ENCODE results near the gene CLTCL1. TPM values are rescaled to one million over a fixed set of nuclear protein-coding genes. Genes with fewer than 3 reads are reported as not detected.
"Not testable (repeated sequence)": the region's sequence is repeated elsewhere in the genome, so short reads cannot be mapped to it uniquely, and the experiment has no call there.

The CLTCL1 gene
- total and polyA plus RNA-seq, 4 donors = 2.0 to 4.8 (median 2.6) TPM

DNA sequence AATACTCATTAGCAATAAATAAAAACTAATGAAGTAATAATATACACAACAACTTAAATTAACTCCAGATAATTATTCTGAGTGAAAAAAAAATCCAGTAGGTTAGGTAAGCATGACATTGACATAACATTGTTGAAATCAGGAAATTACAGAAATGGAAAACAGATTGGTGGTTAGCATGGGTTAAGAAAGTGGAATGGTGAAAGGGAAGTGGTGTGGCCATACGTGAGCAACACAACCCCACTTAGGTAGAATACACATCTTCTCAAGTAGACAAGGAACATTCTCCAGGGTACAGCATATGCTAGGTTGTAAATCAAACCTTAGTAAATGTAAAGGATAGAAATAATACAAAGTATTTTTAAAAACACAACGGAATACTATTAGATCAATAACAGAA is 30.2 kb upstream of the CLTCL1 start:
- Histone ChIP-seq H3K4me3 (ENCODE audit: low read depth in 1 of 3, low read length in 3 of 3) (no peak overlapping the region), H3K9me3 (ENCODE audit: control insufficient read depth in 4 of 4, low read length in 3 of 4) (peaks cover 0 to 1% (median under 1%) of the 10 kb centered on the region in 4 donors), H3K27ac (ENCODE audit: low read depth in 1 of 2, low read length in 2 of 2) (no peak overlapping the region), H3K27me3 (ENCODE audit: control insufficient read depth in 4 of 4, insufficient read depth in 4 of 4, low read length in 3 of 4) (no peaks in the 10 kb centered on the region), H3K4me1 (ENCODE audit: control insufficient read depth in 4 of 4, insufficient read depth in 4 of 4, low read length in 3 of 4) (no peaks in the 10 kb centered on the region), H3K36me3 (ENCODE audit: control insufficient read depth in 4 of 4, insufficient read depth in 3 of 4, low read depth in 1 of 4, low read length in 3 of 4) (no peaks in the 10 kb centered on the region), H3K9ac (ENCODE audit: low read depth in 1 of 2, low read length in 2 of 2) (no peak overlapping the region)
- DNase-seq (ENCODE audit: low spot score) = no peak
- WGBS = 87% methylated on average over 2 of the region's 2 CpGs
- TF ChIP-seq GABPA (IDR thresholded peaks at IDR 0.05 in 1 of 2, conservative IDR thresholded peaks at IDR 0.05 in 1 of 2) (no peak), RAD21 (IDR thresholded peaks at IDR 0.05) (no peak), HNF4A (conservative IDR thresholded peaks at IDR 0.05) (no peak)

DNA sequence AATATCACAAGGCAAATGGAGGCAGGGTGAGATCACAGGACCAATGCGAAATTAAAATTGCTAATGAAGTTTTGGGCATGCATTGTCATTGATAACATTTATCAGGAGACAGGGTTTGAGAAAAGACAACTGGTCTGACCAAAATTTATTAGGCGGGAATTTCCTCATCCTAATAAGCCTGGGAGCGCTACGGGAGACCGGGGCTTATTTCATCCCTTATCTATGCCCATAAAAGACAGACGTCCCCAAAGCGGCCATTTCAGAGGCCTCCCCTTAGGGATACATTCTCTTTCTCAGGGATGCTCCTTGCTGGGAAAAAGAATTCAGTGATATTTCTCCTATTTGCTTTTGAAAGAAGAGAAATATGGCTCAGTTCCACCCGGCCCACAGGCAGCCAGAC is 28.6 kb upstream of the CLTCL1 start:
- not testable (repeated sequence) for H3K4me1 ChIP-seq (ENCODE audit: control insufficient read depth in 4 of 4, insufficient read depth in 4 of 4, low read length in 3 of 4); H3K27me3 ChIP-seq (ENCODE audit: control insufficient read depth in 4 of 4, insufficient read depth in 4 of 4, low read length in 3 of 4); DNase-seq (ENCODE audit: low spot score); H3K27ac ChIP-seq (ENCODE audit: low read depth in 1 of 2, low read length in 2 of 2); H3K9ac ChIP-seq (ENCODE audit: low read depth in 1 of 2, low read length in 2 of 2); H3K4me3 ChIP-seq (ENCODE audit: low read depth in 1 of 3, low read length in 3 of 3); H3K36me3 ChIP-seq (ENCODE audit: control insufficient read depth in 4 of 4, insufficient read depth in 3 of 4, low read depth in 1 of 4, low read length in 3 of 4); H3K9me3 ChIP-seq (ENCODE audit: control insufficient read depth in 4 of 4, low read length in 3 of 4)
- 96% methylated on average over 8 of the region's 8 CpGs for WGBS

DNA sequence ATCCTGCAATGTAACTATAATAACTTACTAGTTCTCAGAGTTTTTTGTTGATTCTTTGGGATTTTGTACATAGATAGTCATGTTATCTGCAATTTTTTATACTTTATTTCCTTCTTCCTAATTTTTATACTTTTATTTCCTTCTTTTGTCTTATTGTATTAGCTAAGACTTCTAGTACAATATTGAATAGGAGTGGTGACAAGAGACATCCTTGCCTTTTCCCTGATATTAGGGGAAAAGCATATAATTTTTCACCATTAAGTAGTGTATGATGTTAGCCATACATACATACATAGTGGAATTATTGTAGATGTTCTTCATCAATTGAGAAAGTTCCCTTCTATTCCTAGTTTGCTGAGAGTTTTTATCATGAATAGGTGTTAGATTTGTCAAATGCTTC is 27.8 kb upstream of the CLTCL1 start:
- Histone ChIP-seq H3K36me3 (ENCODE audit: control insufficient read depth in 4 of 4, insufficient read depth in 3 of 4, low read depth in 1 of 4, low read length in 3 of 4) (no peaks in the 10 kb centered on the region), H3K27me3 (ENCODE audit: control insufficient read depth in 4 of 4, insufficient read depth in 4 of 4, low read length in 3 of 4) (no peaks in the 10 kb centered on the region), H3K27ac (ENCODE audit: low read depth in 1 of 2, low read length in 2 of 2) (no peak overlapping the region), H3K9me3 (ENCODE audit: control insufficient read depth in 4 of 4, low read length in 3 of 4) (peaks cover 2 to 5% (median 3%) of the 10 kb centered on the region in 4 donors), H3K9ac (ENCODE audit: low read depth in 1 of 2, low read length in 2 of 2) (no peak overlapping the region), H3K4me3 (ENCODE audit: low read depth in 1 of 3, low read length in 3 of 3) (no peak overlapping the region), H3K4me1 (ENCODE audit: control insufficient read depth in 4 of 4, insufficient read depth in 4 of 4, low read length in 3 of 4) (no peaks in the 10 kb centered on the region)
- no peak for DNase-seq (ENCODE audit: low spot score)
- TF ChIP-seq, protein P1, sequence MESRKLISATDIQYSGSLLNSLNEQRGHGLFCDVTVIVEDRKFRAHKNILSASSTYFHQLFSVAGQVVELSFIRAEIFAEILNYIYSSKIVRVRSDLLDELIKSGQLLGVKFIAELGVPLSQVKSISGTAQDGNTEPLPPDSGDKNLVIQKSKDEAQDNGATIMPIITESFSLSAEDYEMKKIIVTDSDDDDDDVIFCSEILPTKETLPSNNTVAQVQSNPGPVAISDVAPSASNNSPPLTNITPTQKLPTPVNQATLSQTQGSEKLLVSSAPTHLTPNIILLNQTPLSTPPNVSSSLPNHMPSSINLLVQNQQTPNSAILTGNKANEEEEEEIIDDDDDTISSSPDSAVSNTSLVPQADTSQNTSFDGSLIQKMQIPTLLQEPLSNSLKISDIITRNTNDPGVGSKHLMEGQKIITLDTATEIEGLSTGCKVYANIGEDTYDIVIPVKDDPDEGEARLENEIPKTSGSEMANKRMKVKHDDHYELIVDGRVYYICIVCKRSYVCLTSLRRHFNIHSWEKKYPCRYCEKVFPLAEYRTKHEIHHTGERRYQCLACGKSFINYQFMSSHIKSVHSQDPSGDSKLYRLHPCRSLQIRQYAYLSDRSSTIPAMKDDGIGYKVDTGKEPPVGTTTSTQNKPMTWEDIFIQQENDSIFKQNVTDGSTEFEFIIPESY (IDR thresholded peaks at IDR 0.05) = no peak
- TF ChIP-seq RXRA (IDR thresholded peaks at IDR 0.05) = no peak
- no peak for TF ChIP-seq HNF4G (IDR thresholded peaks at IDR 0.05)
- TF ChIP-seq EGR1 (IDR thresholded peaks at IDR 0.05; ENCODE audit: low read depth in 2 of 2) = no peak

DNA sequence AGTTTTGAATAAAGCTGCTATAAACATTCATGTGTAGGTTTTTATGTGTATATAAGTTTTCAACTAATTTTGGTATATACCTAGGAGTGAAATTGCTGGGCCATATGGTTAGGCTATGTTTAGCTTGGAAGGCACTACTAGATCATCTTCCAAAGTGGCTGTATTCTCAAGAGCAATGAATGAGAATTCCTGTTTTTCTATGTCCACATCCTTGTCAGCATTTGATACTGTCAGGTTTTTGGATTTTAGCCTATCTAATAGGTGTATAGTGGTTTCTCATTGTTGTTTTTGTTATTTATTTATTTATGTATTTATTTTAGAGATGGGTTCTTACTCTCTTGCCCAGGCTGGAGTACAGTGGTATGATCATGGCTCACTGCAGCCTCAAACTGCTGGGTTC is 26.3 kb upstream of the CLTCL1 start:
- Histone ChIP-seq H3K9ac (ENCODE audit: low read depth in 1 of 2, low read length in 2 of 2) (no peak overlapping the region), H3K27me3 (ENCODE audit: control insufficient read depth in 4 of 4, insufficient read depth in 4 of 4, low read length in 3 of 4) (no peaks in the 10 kb centered on the region), H3K27ac (ENCODE audit: low read depth in 1 of 2, low read length in 2 of 2) (no peak overlapping the region), H3K36me3 (ENCODE audit: control insufficient read depth in 4 of 4, insufficient read depth in 3 of 4, low read depth in 1 of 4, low read length in 3 of 4) (no peaks in the 10 kb centered on the region), H3K9me3 (ENCODE audit: control insufficient read depth in 4 of 4, low read length in 3 of 4) (peaks cover 2 to 5% (median 3%) of the 10 kb centered on the region in 4 donors), H3K4me1 (ENCODE audit: control insufficient read depth in 4 of 4, insufficient read depth in 4 of 4, low read length in 3 of 4) (no peaks in the 10 kb centered on the region), H3K4me3 (ENCODE audit: low read depth in 1 of 3, low read length in 3 of 3) (no peak overlapping the region)
- DNase-seq (ENCODE audit: low spot score) = no peak
- TF ChIP-seq SP1 (IDR thresholded peaks at IDR 0.05) (no peak), GABPA (IDR thresholded peaks at IDR 0.05 in 1 of 2, conservative IDR thresholded peaks at IDR 0.05 in 1 of 2) (no peak), TAF1 (conservative IDR thresholded peaks at IDR 0.05) (no peak), YY1 (IDR thresholded peaks at IDR 0.05) (no peak), EGR1 (IDR thresholded peaks at IDR 0.05; ENCODE audit: low read depth in 2 of 2) (no peak), HNF4G (IDR thresholded peaks at IDR 0.05) (no peak), FOXA1 (IDR thresholded peaks at IDR 0.05) (no peak), NR2F2 (IDR thresholded peaks at IDR 0.05) (no peak), HNF4A (conservative IDR thresholded peaks at IDR 0.05) (no peak)
- TF ChIP-seq, protein P2, sequence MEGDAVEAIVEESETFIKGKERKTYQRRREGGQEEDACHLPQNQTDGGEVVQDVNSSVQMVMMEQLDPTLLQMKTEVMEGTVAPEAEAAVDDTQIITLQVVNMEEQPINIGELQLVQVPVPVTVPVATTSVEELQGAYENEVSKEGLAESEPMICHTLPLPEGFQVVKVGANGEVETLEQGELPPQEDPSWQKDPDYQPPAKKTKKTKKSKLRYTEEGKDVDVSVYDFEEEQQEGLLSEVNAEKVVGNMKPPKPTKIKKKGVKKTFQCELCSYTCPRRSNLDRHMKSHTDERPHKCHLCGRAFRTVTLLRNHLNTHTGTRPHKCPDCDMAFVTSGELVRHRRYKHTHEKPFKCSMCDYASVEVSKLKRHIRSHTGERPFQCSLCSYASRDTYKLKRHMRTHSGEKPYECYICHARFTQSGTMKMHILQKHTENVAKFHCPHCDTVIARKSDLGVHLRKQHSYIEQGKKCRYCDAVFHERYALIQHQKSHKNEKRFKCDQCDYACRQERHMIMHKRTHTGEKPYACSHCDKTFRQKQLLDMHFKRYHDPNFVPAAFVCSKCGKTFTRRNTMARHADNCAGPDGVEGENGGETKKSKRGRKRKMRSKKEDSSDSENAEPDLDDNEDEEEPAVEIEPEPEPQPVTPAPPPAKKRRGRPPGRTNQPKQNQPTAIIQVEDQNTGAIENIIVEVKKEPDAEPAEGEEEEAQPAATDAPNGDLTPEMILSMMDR (IDR thresholded peaks at IDR 0.05; ENCODE audit: low read depth, low read length, missing input control) = no peak

Measured in liver (tissue), 9 donors.